GM12878 (cell line): ENCODE measurements around the gene GPBAR1. TPM values are rescaled to one million over a fixed set of nuclear protein-coding genes. Genes with fewer than 3 reads are reported as not detected.

Experiments
- ASH2L ChIP-seq: fragments of 300-600, 200-600 bp; sonication (generic); IDR thresholded peaks from 2 replicates; pipeline ENCODE4 v1.6.1; 2017; ENCODE audit warnings: low read depth, mild to moderate bottlenecking, borderline replicate concordance
- CHD4 ChIP-seq: fragments of 200-600 bp; sonication (generic); IDR thresholded peaks from 2 replicates; pipeline ENCODE4 v1.6.1; 2016; ENCODE audit warnings: mild to moderate bottlenecking
- DPF2 ChIP-seq: fragments of 450-650 bp; IDR thresholded peaks from 2 replicates; pipeline ENCODE4 v1.6.1; 2017; ENCODE audit warnings: mild to moderate bottlenecking
- EGR1 ChIP-seq, 2 experiments: IDR thresholded peaks; 1 replicate in 1 of 2; 2 replicates in 1 of 2; pipeline ENCODE4 v1.6.1; 2011 to 2012; ENCODE audit warnings: low read depth in 2 of 2, low read length in 2 of 2, borderline replicate concordance in 1 of 2, mild to moderate bottlenecking in 1 of 2, moderate library complexity in 1 of 2
- FOXK2 ChIP-seq: fragments of 450-650 bp; IDR thresholded peaks from 2 replicates; pipeline ENCODE4 v1.6.1; 2017; ENCODE audit warnings: mild to moderate bottlenecking, moderate library complexity
- JUNB ChIP-seq: IDR thresholded peaks from 2 replicates; pipeline ENCODE4 v1.6.1; 2016; ENCODE audit warnings: antibody characterized with exemption, mild to moderate bottlenecking
- KDM1A ChIP-seq: fragments of 200-600 bp; sonication (generic); IDR thresholded peaks from 2 replicates; pipeline ENCODE4 v1.6.1; 2016; ENCODE audit warnings: borderline replicate concordance
- RUNX3 ChIP-seq: IDR thresholded peaks from 2 replicates; pipeline ENCODE4 v1.6.1; 2012; ENCODE audit warnings: low read length, inconsistent platforms
- SMAD1 ChIP-seq: fragments of 450-650 bp; IDR thresholded peaks from 2 replicates; pipeline ENCODE4 v1.6.1; 2018; ENCODE audit warnings: mild to moderate bottlenecking, low read depth; ENCODE audit not compliant: partially characterized antibody
- SREBF1 ChIP-seq: IDR thresholded peaks from 2 replicates; pipeline ENCODE4 v1.6.1; 2012; ENCODE audit warnings: mild to moderate bottlenecking, low read length
- ZNF24 ChIP-seq: fragments of 450-650 bp; IDR thresholded peaks from 2 replicates; pipeline ENCODE4 v1.6.1; 2017; ENCODE audit warnings: antibody characterized with exemption, mild to moderate bottlenecking
- polyA plus RNA-seq, 11 experiments: library from polyadenylated mRNA; depleted of rRNA in 4 of 11; unstranded in 6 of 11; stranded (reverse) in 5 of 11; fragments of >200 nt; fragmentation: Nextera tagmentation in 4 of 11; fragmentation: Illumina TruSeq in 1 of 11; extraction: Ambion mirVana in 4 of 11; extraction: Trizol in 1 of 11; gene quantifications; 1 replicate in 1 of 11; 2 replicates in 10 of 11; pipeline versions ENCODE4 v1.2.1 to v1.2.3, GENCODE V29; 2011 to 2016; ENCODE audit warnings: inconsistent platforms in 2 of 11, missing spikeins in 2 of 11, low read depth in 1 of 11
- total RNA-seq, 4 experiments: library from RNA; depleted of rRNA in 3 of 4; stranded (reverse); fragments of >200 nt in 3 of 4; fragmentation: Illumina TruSeq in 1 of 4; extraction: Trizol in 1 of 4; gene quantifications; 2 replicates each; pipeline versions ENCODE4 v1.2.1 to v1.2.3, GENCODE V29; 2013 to 2021
- TF ChIP-seq, protein P1 (sequence below): IDR thresholded peaks from 2 replicates; pipeline ENCODE4 v1.6.1; 2012; ENCODE audit warnings: mild to moderate bottlenecking, low read depth, low read length
- TF ChIP-seq, protein P2 (sequence below): IDR thresholded peaks from 2 replicates; pipeline ENCODE4 v1.6.1; 2011; ENCODE audit warnings: borderline replicate concordance, low read depth, mild to moderate bottlenecking, moderate library complexity, low read length; ENCODE audit not compliant: insufficient read depth, poor library complexity, severe bottlenecking
- TF ChIP-seq, protein P3 (sequence below): fragments of 450-650 bp; IDR thresholded peaks from 2 replicates; pipeline ENCODE4 v1.6.1; 2018; ENCODE audit warnings: borderline replicate concordance, mild to moderate bottlenecking; ENCODE audit not compliant: partially characterized antibody
- TF ChIP-seq, protein P4 (sequence below): fragments of 450-650 bp; conservative IDR thresholded peaks from 2 replicates; pipeline ENCODE4 v1.6.1; 2017; ENCODE audit warnings: mild to moderate bottlenecking, moderate library complexity
- TF ChIP-seq, protein P5 (sequence below): fragments of 450-650 bp; IDR thresholded peaks from 2 replicates; pipeline ENCODE4 v1.6.1; 2016; ENCODE audit warnings: mild to moderate bottlenecking

The GPBAR1 gene
- total and polyA plus RNA-seq, 10 of the 15 experiments (the other 5 are each of a cell fraction or from before 2014, with no cell fraction given): 0.03 to 0.36 (median 0.11) TPM; not detected in 3

DNA sequence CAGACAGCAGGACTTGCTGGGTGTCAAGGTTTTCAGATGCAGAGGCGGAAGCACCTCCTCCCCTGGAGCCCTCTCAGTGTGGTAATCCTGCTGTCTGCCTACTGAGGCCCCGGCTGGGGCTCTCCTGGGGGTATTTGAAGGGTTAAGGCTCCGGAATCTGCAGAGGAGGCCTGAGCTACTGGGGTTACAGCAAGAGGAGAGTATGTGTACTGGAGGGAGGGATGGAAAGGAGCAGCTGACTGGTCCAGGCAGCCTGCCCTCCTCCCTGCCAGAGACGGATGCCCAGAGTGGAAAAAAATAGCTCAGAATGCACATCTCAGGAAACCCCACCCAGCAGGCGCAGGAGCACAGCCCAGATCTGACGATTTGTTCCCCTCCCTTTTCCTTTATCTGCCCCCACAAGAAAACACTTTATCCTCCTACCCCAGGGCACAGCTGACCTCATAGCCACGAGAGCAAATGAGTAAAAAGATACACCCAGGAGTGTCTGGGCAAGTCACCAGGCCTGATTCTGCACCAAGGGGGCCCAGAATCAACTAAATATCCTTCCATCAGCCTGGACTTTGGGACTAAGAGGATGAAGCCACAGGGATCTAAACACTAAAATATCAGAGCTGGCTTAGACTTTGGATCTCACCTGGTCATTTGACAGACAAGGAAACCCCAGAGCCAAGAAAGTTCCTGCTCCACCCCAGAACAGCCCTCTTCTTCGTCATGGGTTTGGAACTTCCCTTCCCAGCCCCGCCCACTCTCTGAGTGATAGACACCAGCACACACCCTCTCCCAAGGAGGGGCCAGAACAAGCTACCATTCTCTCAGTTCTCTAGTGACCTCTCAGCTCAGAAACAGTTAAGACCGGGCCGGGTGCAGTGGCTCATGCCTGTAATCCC, 26.0 kb downstream of the GPBAR1 start (continued):
- TF ChIP-seq JUNB (no peak), SMAD1 (peak; percentile 29), KDM1A (no peak), ASH2L (no peak), ZNF24 (no peak), EGR1 (IDR thresholded peaks at IDR 0.05; ENCODE audit: borderline replicate concordance in 1 of 2, low read depth in 2 of 2, low read length in 2 of 2) (peak in 1 of 2 experiments; percentile 25; a peak in 1 of 3 replicates), CHD4 (no peak), SREBF1 (no peak), RUNX3 (no peak; the same call in 1 of the 2 replicates), DPF2 (peak; percentile 41; the same call in 1 of the 2 replicates), FOXK2 (peak; percentile 76)
- TF ChIP-seq, protein P1, sequence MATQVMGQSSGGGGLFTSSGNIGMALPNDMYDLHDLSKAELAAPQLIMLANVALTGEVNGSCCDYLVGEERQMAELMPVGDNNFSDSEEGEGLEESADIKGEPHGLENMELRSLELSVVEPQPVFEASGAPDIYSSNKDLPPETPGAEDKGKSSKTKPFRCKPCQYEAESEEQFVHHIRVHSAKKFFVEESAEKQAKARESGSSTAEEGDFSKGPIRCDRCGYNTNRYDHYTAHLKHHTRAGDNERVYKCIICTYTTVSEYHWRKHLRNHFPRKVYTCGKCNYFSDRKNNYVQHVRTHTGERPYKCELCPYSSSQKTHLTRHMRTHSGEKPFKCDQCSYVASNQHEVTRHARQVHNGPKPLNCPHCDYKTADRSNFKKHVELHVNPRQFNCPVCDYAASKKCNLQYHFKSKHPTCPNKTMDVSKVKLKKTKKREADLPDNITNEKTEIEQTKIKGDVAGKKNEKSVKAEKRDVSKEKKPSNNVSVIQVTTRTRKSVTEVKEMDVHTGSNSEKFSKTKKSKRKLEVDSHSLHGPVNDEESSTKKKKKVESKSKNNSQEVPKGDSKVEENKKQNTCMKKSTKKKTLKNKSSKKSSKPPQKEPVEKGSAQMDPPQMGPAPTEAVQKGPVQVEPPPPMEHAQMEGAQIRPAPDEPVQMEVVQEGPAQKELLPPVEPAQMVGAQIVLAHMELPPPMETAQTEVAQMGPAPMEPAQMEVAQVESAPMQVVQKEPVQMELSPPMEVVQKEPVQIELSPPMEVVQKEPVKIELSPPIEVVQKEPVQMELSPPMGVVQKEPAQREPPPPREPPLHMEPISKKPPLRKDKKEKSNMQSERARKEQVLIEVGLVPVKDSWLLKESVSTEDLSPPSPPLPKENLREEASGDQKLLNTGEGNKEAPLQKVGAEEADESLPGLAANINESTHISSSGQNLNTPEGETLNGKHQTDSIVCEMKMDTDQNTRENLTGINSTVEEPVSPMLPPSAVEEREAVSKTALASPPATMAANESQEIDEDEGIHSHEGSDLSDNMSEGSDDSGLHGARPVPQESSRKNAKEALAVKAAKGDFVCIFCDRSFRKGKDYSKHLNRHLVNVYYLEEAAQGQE: no peak
- TF ChIP-seq, protein P2, sequence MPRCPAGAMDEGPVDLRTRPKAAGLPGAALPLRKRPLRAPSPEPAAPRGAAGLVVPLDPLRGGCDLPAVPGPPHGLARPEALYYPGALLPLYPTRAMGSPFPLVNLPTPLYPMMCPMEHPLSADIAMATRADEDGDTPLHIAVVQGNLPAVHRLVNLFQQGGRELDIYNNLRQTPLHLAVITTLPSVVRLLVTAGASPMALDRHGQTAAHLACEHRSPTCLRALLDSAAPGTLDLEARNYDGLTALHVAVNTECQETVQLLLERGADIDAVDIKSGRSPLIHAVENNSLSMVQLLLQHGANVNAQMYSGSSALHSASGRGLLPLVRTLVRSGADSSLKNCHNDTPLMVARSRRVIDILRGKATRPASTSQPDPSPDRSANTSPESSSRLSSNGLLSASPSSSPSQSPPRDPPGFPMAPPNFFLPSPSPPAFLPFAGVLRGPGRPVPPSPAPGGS: peak; percentile 7
- TF ChIP-seq, protein P3, sequence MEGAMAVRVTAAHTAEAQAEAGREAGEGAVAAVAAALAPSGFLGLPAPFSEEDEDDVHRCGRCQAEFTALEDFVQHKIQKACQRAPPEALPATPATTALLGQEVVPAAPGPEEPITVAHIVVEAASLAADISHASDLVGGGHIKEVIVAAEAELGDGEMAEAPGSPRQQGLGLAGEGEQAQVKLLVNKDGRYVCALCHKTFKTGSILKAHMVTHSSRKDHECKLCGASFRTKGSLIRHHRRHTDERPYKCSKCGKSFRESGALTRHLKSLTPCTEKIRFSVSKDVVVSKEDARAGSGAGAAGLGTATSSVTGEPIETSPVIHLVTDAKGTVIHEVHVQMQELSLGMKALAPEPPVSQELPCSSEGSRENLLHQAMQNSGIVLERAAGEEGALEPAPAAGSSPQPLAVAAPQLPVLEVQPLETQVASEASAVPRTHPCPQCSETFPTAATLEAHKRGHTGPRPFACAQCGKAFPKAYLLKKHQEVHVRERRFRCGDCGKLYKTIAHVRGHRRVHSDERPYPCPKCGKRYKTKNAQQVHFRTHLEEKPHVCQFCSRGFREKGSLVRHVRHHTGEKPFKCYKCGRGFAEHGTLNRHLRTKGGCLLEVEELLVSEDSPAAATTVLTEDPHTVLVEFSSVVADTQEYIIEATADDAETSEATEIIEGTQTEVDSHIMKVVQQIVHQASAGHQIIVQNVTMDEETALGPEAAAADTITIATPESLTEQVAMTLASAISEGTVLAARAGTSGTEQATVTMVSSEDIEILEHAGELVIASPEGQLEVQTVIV: no peak
- TF ChIP-seq, protein P4, sequence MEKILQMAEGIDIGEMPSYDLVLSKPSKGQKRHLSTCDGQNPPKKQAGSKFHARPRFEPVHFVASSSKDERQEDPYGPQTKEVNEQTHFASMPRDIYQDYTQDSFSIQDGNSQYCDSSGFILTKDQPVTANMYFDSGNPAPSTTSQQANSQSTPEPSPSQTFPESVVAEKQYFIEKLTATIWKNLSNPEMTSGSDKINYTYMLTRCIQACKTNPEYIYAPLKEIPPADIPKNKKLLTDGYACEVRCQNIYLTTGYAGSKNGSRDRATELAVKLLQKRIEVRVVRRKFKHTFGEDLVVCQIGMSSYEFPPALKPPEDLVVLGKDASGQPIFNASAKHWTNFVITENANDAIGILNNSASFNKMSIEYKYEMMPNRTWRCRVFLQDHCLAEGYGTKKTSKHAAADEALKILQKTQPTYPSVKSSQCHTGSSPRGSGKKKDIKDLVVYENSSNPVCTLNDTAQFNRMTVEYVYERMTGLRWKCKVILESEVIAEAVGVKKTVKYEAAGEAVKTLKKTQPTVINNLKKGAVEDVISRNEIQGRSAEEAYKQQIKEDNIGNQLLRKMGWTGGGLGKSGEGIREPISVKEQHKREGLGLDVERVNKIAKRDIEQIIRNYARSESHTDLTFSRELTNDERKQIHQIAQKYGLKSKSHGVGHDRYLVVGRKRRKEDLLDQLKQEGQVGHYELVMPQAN: peak; percentile 27; the same call in 1 of the 2 replicates
- TF ChIP-seq, protein P5, sequence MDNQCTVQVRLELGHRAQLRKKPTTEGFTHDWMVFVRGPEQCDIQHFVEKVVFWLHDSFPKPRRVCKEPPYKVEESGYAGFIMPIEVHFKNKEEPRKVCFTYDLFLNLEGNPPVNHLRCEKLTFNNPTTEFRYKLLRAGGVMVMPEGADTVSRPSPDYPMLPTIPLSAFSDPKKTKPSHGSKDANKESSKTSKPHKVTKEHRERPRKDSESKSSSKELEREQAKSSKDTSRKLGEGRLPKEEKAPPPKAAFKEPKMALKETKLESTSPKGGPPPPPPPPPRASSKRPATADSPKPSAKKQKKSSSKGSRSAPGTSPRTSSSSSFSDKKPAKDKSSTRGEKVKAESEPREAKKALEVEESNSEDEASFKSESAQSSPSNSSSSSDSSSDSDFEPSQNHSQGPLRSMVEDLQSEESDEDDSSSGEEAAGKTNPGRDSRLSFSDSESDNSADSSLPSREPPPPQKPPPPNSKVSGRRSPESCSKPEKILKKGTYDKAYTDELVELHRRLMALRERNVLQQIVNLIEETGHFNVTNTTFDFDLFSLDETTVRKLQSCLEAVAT: peak; percentile 77
